Panc1 (cell line): ENCODE measurements around the gene SLC39A12. TPM values are rescaled to one million over a fixed set of nuclear protein-coding genes. Genes with fewer than 3 reads are reported as not detected.
A peak's percentile ranks its signal among the peaks of the same experiment; 100 is the strongest.

ENCODE experiments used
- ATAC-seq: fragments of 200-7000 bp; cut with Tn5 transposase; 2 replicates; pipeline ENCODE4 v1.9.1; 2020; ENCODE audit warnings: mild to moderate bottlenecking, moderate library complexity
- BruUV-seq: library from RNA; stranded (reverse); fragments of 400-500 nt; replicated peaks from 2 replicates; lab custom pipeline; 2021; lab: Mats Ljungman, UMichigan
- CTCF ChIA-PET: fragments of 300-600 bp; sonication (Branson Sonifier 250); formaldehyde crosslinking; loops from one replicate; lab custom pipeline; 2022; ENCODE audit warnings: antibody characterized with exemption; lab: Charles Lee
- POLR2A ChIA-PET: fragments of 300-600 bp; sonication (Branson Sonifier 250); formaldehyde crosslinking; loops from one replicate; lab custom pipeline; 2022; ENCODE audit warnings: antibody characterized with exemption; lab: Charles Lee
- DNase-seq: peaks from one replicate; pipeline ENCODE4 v3.0.0-alpha.2; 2010; ENCODE audit warnings: low read depth, low spot score
- H3K27ac ChIP-seq: 2 replicates; pipeline ENCODE4 v1.5.1; 2011; ENCODE audit warnings: mild to moderate bottlenecking, low read length, inconsistent platforms
- H3K27me3 ChIP-seq: fragments of 200-500 bp; sonication (Bioruptor generic); 2 replicates; pipeline ENCODE4 v1.6.0; 2014; ENCODE audit warnings: low read length, inconsistent platforms; ENCODE audit not compliant: control insufficient read depth, insufficient read depth
- H3K36me3 ChIP-seq: fragments of 200-500 bp; sonication (Bioruptor generic); 2 replicates; pipeline ENCODE4 v1.5.1; 2014; ENCODE audit warnings: inconsistent platforms, mild to moderate bottlenecking, low read length, moderate library complexity; ENCODE audit not compliant: control insufficient read depth, insufficient read depth
- H3K4me1 ChIP-seq: 2 replicates; pipeline ENCODE4 v1.5.1; 2011; ENCODE audit warnings: inconsistent platforms, mild to moderate bottlenecking, low read length, moderate library complexity; ENCODE audit not compliant: control insufficient read depth, insufficient read depth
- H3K4me3 ChIP-seq, 2 experiments: 2 replicates each; pipeline ENCODE4 v1.5.1; 2011 to 2012; ENCODE audit warnings: low read depth in 2 of 2, low read length in 2 of 2, mild to moderate bottlenecking in 2 of 2, inconsistent platforms in 1 of 2, moderate library complexity in 1 of 2
- H3K9me3 ChIP-seq: fragments of 200-500 bp; sonication (Bioruptor generic); 2 replicates; pipeline ENCODE4 v1.5.1; 2014; ENCODE audit warnings: low read depth, mild to moderate bottlenecking, inconsistent platforms, low read length, moderate library complexity; ENCODE audit not compliant: control insufficient read depth, insufficient read depth
- POLR2AphosphoS5 ChIP-seq: IDR thresholded peaks from 2 replicates; pipeline ENCODE4 v1.6.1; 2012; ENCODE audit warnings: mild to moderate bottlenecking, low read depth, low read length, moderate library complexity
- SIN3A ChIP-seq: IDR thresholded peaks from 2 replicates; pipeline ENCODE4 v1.6.1; 2012; ENCODE audit warnings: low read depth, mild to moderate bottlenecking, low read length, moderate library complexity, borderline replicate concordance; ENCODE audit not compliant: insufficient read depth
- TCF7L2 ChIP-seq: IDR thresholded peaks from 2 replicates; pipeline ENCODE4 v1.6.1; 2011; ENCODE audit warnings: mild to moderate bottlenecking, low read depth, low read length, inconsistent platforms
- in situ Hi-C: cut with HindIII; loops from 2 replicates; pipeline ENCODE4 v1.10.0; 2016; ENCODE audit warnings: low sequenced_read_pairs, low pct_unique_long_range_greater_than_20kb
- intact Hi-C: fragments of 100-400 bp; cut with micrococcal nuclease; formaldehyde crosslinking; loops from one replicate; pipeline ENCODE4 v1.10.0; 2022; ENCODE audit not compliant: unreplicated experiment
- total RNA-seq: library from RNA; stranded (reverse); gene quantifications from one replicate; pipeline ENCODE4 v1.2.1, GENCODE V29; 2021; ENCODE audit not compliant: unreplicated experiment
- TF ChIP-seq, protein P1 (sequence below): fragments of 450-650 bp; IDR thresholded peaks from 2 replicates; pipeline ENCODE4 v1.5.1; 2017; ENCODE audit warnings: mild to moderate bottlenecking
- TF ChIP-seq, protein P2 (sequence below), 2 experiments: IDR thresholded peaks; 2 replicates each; pipeline ENCODE4 v1.6.1; 2011 to 2012; ENCODE audit warnings: low read depth in 2 of 2, control low read depth in 1 of 2, low read length in 1 of 2, mild to moderate bottlenecking in 1 of 2, moderate library complexity in 1 of 2; ENCODE audit not compliant: insufficient read depth in 1 of 2

SLC39A12 gene
- total RNA-seq, 1 experiment from 2014 or later, result not detected

DNA sequence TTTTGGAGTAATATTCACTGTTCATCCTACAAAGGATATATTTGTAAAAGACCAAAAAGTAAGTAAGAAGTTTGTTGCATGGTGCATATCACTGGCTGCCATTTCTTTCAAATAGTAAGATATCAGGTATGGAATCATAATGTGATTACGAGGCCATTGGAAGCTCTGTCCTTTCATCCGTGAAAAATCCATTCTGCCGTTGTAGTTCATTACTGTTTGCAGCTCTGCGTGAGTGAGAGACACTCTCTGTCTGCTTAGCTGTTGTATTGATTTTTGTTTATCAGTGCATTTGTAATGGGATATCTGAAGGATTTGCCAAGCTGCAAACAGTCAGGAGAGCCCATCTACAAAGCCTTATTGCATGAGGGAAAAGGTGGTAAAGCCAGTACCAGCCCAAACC is 44.1 kb upstream of the SLC39A12 start:
- POLR2A ChIA-PET, result no interaction called here
- Histone ChIP-seq H3K4me1 (no peaks in the 10 kb centered on the region), H3K27ac (no peak overlapping the region), H3K9me3 (no peaks in the 10 kb centered on the region), H3K36me3 (no peaks in the 10 kb centered on the region), H3K4me3 (no peak overlapping the region), H3K27me3 (peaks cover 2% of the 10 kb centered on the region; the same call in 1 of the 2 replicates)
- no TSS peak for BruUV-seq
- no peak for DNase-seq
- ATAC-seq, result no peak
- TF ChIP-seq, protein P1, sequence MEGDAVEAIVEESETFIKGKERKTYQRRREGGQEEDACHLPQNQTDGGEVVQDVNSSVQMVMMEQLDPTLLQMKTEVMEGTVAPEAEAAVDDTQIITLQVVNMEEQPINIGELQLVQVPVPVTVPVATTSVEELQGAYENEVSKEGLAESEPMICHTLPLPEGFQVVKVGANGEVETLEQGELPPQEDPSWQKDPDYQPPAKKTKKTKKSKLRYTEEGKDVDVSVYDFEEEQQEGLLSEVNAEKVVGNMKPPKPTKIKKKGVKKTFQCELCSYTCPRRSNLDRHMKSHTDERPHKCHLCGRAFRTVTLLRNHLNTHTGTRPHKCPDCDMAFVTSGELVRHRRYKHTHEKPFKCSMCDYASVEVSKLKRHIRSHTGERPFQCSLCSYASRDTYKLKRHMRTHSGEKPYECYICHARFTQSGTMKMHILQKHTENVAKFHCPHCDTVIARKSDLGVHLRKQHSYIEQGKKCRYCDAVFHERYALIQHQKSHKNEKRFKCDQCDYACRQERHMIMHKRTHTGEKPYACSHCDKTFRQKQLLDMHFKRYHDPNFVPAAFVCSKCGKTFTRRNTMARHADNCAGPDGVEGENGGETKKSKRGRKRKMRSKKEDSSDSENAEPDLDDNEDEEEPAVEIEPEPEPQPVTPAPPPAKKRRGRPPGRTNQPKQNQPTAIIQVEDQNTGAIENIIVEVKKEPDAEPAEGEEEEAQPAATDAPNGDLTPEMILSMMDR, result no peak
- TF ChIP-seq SIN3A (no peak), POLR2AphosphoS5 (no peak), TCF7L2 (no peak)
- TF ChIP-seq, protein P2, sequence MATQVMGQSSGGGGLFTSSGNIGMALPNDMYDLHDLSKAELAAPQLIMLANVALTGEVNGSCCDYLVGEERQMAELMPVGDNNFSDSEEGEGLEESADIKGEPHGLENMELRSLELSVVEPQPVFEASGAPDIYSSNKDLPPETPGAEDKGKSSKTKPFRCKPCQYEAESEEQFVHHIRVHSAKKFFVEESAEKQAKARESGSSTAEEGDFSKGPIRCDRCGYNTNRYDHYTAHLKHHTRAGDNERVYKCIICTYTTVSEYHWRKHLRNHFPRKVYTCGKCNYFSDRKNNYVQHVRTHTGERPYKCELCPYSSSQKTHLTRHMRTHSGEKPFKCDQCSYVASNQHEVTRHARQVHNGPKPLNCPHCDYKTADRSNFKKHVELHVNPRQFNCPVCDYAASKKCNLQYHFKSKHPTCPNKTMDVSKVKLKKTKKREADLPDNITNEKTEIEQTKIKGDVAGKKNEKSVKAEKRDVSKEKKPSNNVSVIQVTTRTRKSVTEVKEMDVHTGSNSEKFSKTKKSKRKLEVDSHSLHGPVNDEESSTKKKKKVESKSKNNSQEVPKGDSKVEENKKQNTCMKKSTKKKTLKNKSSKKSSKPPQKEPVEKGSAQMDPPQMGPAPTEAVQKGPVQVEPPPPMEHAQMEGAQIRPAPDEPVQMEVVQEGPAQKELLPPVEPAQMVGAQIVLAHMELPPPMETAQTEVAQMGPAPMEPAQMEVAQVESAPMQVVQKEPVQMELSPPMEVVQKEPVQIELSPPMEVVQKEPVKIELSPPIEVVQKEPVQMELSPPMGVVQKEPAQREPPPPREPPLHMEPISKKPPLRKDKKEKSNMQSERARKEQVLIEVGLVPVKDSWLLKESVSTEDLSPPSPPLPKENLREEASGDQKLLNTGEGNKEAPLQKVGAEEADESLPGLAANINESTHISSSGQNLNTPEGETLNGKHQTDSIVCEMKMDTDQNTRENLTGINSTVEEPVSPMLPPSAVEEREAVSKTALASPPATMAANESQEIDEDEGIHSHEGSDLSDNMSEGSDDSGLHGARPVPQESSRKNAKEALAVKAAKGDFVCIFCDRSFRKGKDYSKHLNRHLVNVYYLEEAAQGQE (IDR thresholded peaks at IDR 0.05; ENCODE audit: insufficient read depth in 1 of 2, low read depth in 2 of 2, low read length in 1 of 2), result no peak
- intact Hi-C loops, result no loop called here
- in situ Hi-C loops, result no loop called here
- CTCF ChIA-PET, result no interaction called here

DNA sequence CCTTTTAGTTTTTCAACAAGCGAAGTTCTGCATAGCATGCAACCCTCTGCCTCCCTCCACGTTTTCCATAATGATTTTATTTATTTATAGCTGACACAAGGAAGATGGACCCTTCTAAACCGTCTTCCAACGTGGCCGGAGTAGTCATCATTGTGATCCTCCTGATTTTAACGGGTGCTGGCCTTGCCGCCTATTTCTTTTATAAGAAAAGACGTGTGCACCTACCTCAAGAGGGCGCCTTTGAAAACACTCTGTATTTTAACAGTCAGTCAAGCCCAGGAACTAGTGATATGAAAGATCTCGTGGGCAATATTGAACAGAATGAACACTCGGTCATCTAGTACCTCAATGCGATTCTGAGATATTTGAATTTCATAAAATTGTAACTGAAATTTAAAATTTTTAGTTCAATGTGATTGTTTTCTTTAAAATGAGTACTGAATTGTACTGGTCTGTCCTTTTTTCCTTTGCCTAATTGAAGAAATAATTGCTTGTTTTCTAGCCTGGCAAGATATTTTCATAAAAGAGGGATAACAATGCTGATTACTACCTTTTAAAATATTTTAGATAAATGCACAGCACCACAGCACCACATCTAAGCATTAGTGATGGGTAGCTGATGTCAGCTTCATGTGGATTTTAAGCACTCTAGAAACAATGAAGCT is 41.5 kb upstream of the SLC39A12 start:
- intact Hi-C loops, result loop anchor here (2.0 to 10.0 kb wide), 2 partner anchors 195 to 305 kb away; no protein-coding TSS in a partner anchor

More for the DNA sequence above, 41.5 kb upstream of the SLC39A12 start:
- H3K4me1 ChIP-seq, result no peaks in the 10 kb centered on the region
- H3K27ac ChIP-seq, result no peak overlapping the region
- no peak overlapping the region for H3K4me3 ChIP-seq
- peak; percentile 65; the same call in 1 of the 2 replicates for ATAC-seq
- no peaks in the 10 kb centered on the region for H3K9me3 ChIP-seq
- no TSS peak for BruUV-seq
- H3K36me3 ChIP-seq, result no peaks in the 10 kb centered on the region
- in situ Hi-C loops, result no loop called here
- CTCF ChIA-PET, result interaction anchor here (0.5 kb wide), 1 partner anchor 163 kb away, joined by 3 read pairs; no protein-coding TSS in a partner anchor
- POLR2A ChIA-PET, result no interaction called here
- DNase-seq, result peak; percentile 13
- TF ChIP-seq, protein P1, result peak; percentile 75
- TF ChIP-seq, protein P2 (IDR thresholded peaks at IDR 0.05; ENCODE audit: insufficient read depth in 1 of 2, low read depth in 2 of 2, low read length in 1 of 2), result no peak
- H3K27me3 ChIP-seq, result peaks cover 2% of the 10 kb centered on the region; the same call in 1 of the 2 replicates
